Measurements from ENCODE around the gene KCNIP1.

KCNIP1 gene

GRCh38 chr5:170474489-170475274 lies 29.1 kb upstream of the KCNIP1 start:
- DNase-seq = no peak
- H3K9me3 ChIP-seq = no peaks in the 10 kb centered on the region
- H3K27me3 ChIP-seq = peaks cover 14% of the 10 kb centered on the region
- no peaks in the 10 kb centered on the region for H3K36me3 ChIP-seq
- no peaks in the 10 kb centered on the region for H3K4me1 ChIP-seq
- no peak overlapping the region for H3K4me3 ChIP-seq (ENCODE audit: low read depth, low read length)
- TF ChIP-seq CTCF (IDR thresholded peaks at IDR 0.05; ENCODE audit: low read depth, low read length) = no peak

GRCh38 chr5:170475294-170476000 lies 28.4 kb upstream of the KCNIP1 start:
- H3K9me3 ChIP-seq = no peaks in the 10 kb centered on the region
- peaks cover 7% of the 10 kb centered on the region for H3K27me3 ChIP-seq
- DNase-seq = no peak
- H3K4me3 ChIP-seq (ENCODE audit: low read depth, low read length) = no peak overlapping the region
- no peaks in the 10 kb centered on the region for H3K36me3 ChIP-seq
- TF ChIP-seq CTCF (IDR thresholded peaks at IDR 0.05; ENCODE audit: low read depth, low read length) = no peak
- no peaks in the 10 kb centered on the region for H3K4me1 ChIP-seq

GRCh38 chr5:170476704-170477103 lies 27.1 kb upstream of the KCNIP1 start:
- Histone ChIP-seq H3K4me3 (ENCODE audit: low read depth, low read length) (no peak overlapping the region), H3K36me3 (no peaks in the 10 kb centered on the region), H3K4me1 (no peaks in the 10 kb centered on the region), H3K9me3 (no peaks in the 10 kb centered on the region), H3K27me3 (peaks cover 7% of the 10 kb centered on the region)
- TF ChIP-seq CTCF (IDR thresholded peaks at IDR 0.05; ENCODE audit: low read depth, low read length) = no peak
- DNase-seq = no peak

- no peak for TF ChIP-seq CTCF (IDR thresholded peaks at IDR 0.05; ENCODE audit: low read depth, low read length)
- Histone ChIP-seq H3K4me1 (no peaks in the 10 kb centered on the region), H3K27me3 (peaks cover 7% of the 10 kb centered on the region), H3K36me3 (no peaks in the 10 kb centered on the region), H3K4me3 (ENCODE audit: low read depth, low read length) (no peak overlapping the region), H3K9me3 (no peaks in the 10 kb centered on the region)
- DNase-seq = no peak
Observed at GRCh38 chr5:170477906-170478305, 25.9 kb upstream of the KCNIP1 start.

GRCh38 chr5:170478306-170478705 lies 25.5 kb upstream of the KCNIP1 start:
- Histone ChIP-seq H3K4me3 (ENCODE audit: low read depth, low read length) (no peak overlapping the region), H3K4me1 (no peaks in the 10 kb centered on the region), H3K27me3 (peaks cover 7% of the 10 kb centered on the region), H3K9me3 (no peaks in the 10 kb centered on the region), H3K36me3 (no peaks in the 10 kb centered on the region)
- TF ChIP-seq CTCF (IDR thresholded peaks at IDR 0.05; ENCODE audit: low read depth, low read length) = no peak
- DNase-seq = no peak

- H3K36me3 ChIP-seq = no peaks in the 10 kb centered on the region
- TF ChIP-seq CTCF (IDR thresholded peaks at IDR 0.05; ENCODE audit: low read depth, low read length) = no peak
- no peak for DNase-seq
- H3K27me3 ChIP-seq = peaks cover 7% of the 10 kb centered on the region
- H3K4me3 ChIP-seq (ENCODE audit: low read depth, low read length) = no peak overlapping the region
- H3K9me3 ChIP-seq = no peaks in the 10 kb centered on the region
- H3K4me1 ChIP-seq = no peaks in the 10 kb centered on the region
Observed at GRCh38 chr5:170479484-170479883, 24.3 kb upstream of the KCNIP1 start.

All from BE2C (cell line).